ENCODE data around the gene AASDHPPT. TPM values are rescaled to one million over a fixed set of nuclear protein-coding genes. Genes with fewer than 3 reads are reported as not detected.

Gene AASDHPPT
- total and polyA plus RNA-seq, 9 of the 15 experiments (the other 6 are each of a cell fraction or from before 2014, with no cell fraction given), result 48.7 to 115 (median 69.0) TPM

- TF ChIP-seq UBTF (IDR thresholded peaks at IDR 0.05; ENCODE audit: borderline replicate concordance in 1 of 2, low read depth in 2 of 2, low read length in 2 of 2), result no peak
- no peak for TF ChIP-seq ZNF707 (CRISPR knock-in tag; conservative IDR thresholded peaks at IDR 0.05)
Measured at GRCh38 chr11:106092446-106092845, 15.0 kb downstream of the AASDHPPT start (continued).

GRCh38 chr11:106098893-106099553 is 21.6 kb downstream of the AASDHPPT start:
- TF ChIP-seq ID3 (CRISPR knock-in tag; IDR thresholded peaks at IDR 0.05), result no peak
- no peak for TF ChIP-seq ID3 (tag; IDR thresholded peaks at IDR 0.05)
- no peak for TF ChIP-seq TCF7 (IDR thresholded peaks at IDR 0.05; ENCODE audit: borderline replicate concordance)
- no peak for TF ChIP-seq ZKSCAN3 (CRISPR knock-in tag; IDR thresholded peaks at IDR 0.05)
- no peak for TF ChIP-seq CBFB (CRISPR knock-in tag; IDR thresholded peaks at IDR 0.05)
- TF ChIP-seq PBX2 (CRISPR knock-in tag; IDR thresholded peaks at IDR 0.05; ENCODE audit: low read depth), result no peak
- no peak for TF ChIP-seq PBX2 (tag; conservative IDR thresholded peaks at IDR 0.05; ENCODE audit: low read depth)
- TF ChIP-seq, protein P1, sequence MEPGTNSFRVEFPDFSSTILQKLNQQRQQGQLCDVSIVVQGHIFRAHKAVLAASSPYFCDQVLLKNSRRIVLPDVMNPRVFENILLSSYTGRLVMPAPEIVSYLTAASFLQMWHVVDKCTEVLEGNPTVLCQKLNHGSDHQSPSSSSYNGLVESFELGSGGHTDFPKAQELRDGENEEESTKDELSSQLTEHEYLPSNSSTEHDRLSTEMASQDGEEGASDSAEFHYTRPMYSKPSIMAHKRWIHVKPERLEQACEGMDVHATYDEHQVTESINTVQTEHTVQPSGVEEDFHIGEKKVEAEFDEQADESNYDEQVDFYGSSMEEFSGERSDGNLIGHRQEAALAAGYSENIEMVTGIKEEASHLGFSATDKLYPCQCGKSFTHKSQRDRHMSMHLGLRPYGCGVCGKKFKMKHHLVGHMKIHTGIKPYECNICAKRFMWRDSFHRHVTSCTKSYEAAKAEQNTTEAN (CRISPR knock-in tag; IDR thresholded peaks at IDR 0.05), result no peak
- no peak for TF ChIP-seq RNF219 (CRISPR knock-in tag; IDR thresholded peaks at IDR 0.05)
- DNase-seq (ENCODE audit: extremely low read depth in 1 of 4, low spot score in 3 of 4) (no peak), ATAC-seq (no peak; the same call in 2 of the 3 replicates), FAIRE-seq (no peak)
- Histone ChIP-seq H3K4me3 (no peak overlapping the region), H3K36me3 (ENCODE audit: control insufficient read depth, insufficient read depth, low read length) (peaks cover 39% of the 10 kb centered on the region), H3K27ac (ENCODE audit: extremely low read depth, low read depth, low read length) (no peak overlapping the region), H3K9ac (ENCODE audit: insufficient read depth in 1 of 2, low read depth in 2 of 2, low read length in 2 of 2) (no peak overlapping the region), H3K79me2 (ENCODE audit: control insufficient read depth, insufficient read depth, low read length) (no peaks in the 10 kb centered on the region), H3K4me2 (ENCODE audit: insufficient read depth, low read length) (no peak overlapping the region), H3K27me3 (ENCODE audit: control insufficient read depth in 2 of 2, insufficient read depth in 2 of 2, low read length in 2 of 2) (no peaks in the 10 kb centered on the region), H3K9me3 (replicated peaks; ENCODE audit: control insufficient read depth, insufficient read depth, low read depth, low read length) (no peaks in the 10 kb centered on the region), H4K20me1 (replicated peaks; ENCODE audit: control insufficient read depth, insufficient read depth, low read length) (no peaks in the 10 kb centered on the region), H3K4me1 (replicated peaks in 1 of 2; ENCODE audit: control insufficient read depth in 2 of 2, insufficient read depth in 2 of 2, low read length in 2 of 2) (no peaks in the 10 kb centered on the region), H3K9me1 (ENCODE audit: control insufficient read depth, insufficient read depth, low read length) (no peaks in the 10 kb centered on the region), H2AFZ (ENCODE audit: low read depth, low read length) (no peak overlapping the region)
- WGBS (ENCODE audit: insufficient coverage, low coverage, missing lambda C conversion rate), result 81% methylated on average over 1 of the region's 1 CpG
- intact Hi-C loops (cut with micrococcal nuclease), result no loop called here
- POLR2A ChIA-PET, result interaction anchor here (0.6 kb wide), 1 partner anchor 942 kb away, joined by 3 read pairs; no protein-coding TSS in a partner anchor
- CTCF ChIA-PET (ENCODE audit: low intra/inter-chr PET ratio), result no interaction called here
- in situ Hi-C loops (cut with MboI), result no loop called here
- BruUV-seq (replicated peaks), result no TSS peak

Measured in K562 (cell line).